IPS-20b (cell line): ENCODE measurements around the gene GARIN1A.
"Not testable (repeated sequence)": the region's sequence is repeated elsewhere in the genome, so short reads cannot be mapped to it uniquely, and the experiment has no call there.

Source experiments
- H3K27ac ChIP-seq: one replicate; pipeline ENCODE4 v1.5.1; 2013; ENCODE audit warnings: low read length
- H3K27me3 ChIP-seq: 2 replicates; pipeline ENCODE4 v1.6.1; 2013; ENCODE audit warnings: mild to moderate bottlenecking, low read length, inconsistent platforms; ENCODE audit not compliant: insufficient read depth
- H3K36me3 ChIP-seq: 2 replicates; pipeline ENCODE4 v1.6.1; 2013; ENCODE audit warnings: low read depth, mild to moderate bottlenecking, inconsistent platforms, low read length, moderate library complexity; ENCODE audit not compliant: insufficient read depth
- H3K4me1 ChIP-seq: 2 replicates; pipeline ENCODE4 v1.6.1; 2013; ENCODE audit warnings: mild to moderate bottlenecking, control low read depth, inconsistent platforms, low read length, moderate library complexity; ENCODE audit not compliant: insufficient read depth
- H3K4me3 ChIP-seq: 2 replicates; pipeline ENCODE4 v1.5.1; 2013; ENCODE audit warnings: mild to moderate bottlenecking, low read length, inconsistent platforms
- H3K9ac ChIP-seq: 2 replicates; pipeline ENCODE4 v1.6.1; 2013; ENCODE audit warnings: low read depth, mild to moderate bottlenecking, inconsistent platforms, low read length, moderate library complexity
- H3K9me3 ChIP-seq: 2 replicates; pipeline ENCODE4 v1.6.1; 2013; ENCODE audit warnings: mild to moderate bottlenecking, low read depth, low read length, inconsistent platforms; ENCODE audit not compliant: insufficient read depth

Gene GARIN1A

GRCh38 chr7:128687131-128687530 lies 15.0 kb downstream of the GARIN1A start:
- no peak overlapping the region for H3K27ac ChIP-seq
- no peaks in the 10 kb centered on the region for H3K9me3 ChIP-seq
- H3K4me1 ChIP-seq, result no peaks in the 10 kb centered on the region
- no peaks in the 10 kb centered on the region for H3K27me3 ChIP-seq
- H3K9ac ChIP-seq, result no peak overlapping the region
- no peaks in the 10 kb centered on the region for H3K36me3 ChIP-seq
- no peak overlapping the region for H3K4me3 ChIP-seq

- Histone ChIP-seq H3K27me3 (no peaks in the 10 kb centered on the region), H3K27ac (no peak overlapping the region), H3K4me1 (no peaks in the 10 kb centered on the region), H3K9me3 (no peaks in the 10 kb centered on the region), H3K36me3 (no peaks in the 10 kb centered on the region), H3K9ac (no peak overlapping the region), H3K4me3 (no peak overlapping the region)
Observed at GRCh38 chr7:128688492-128688891, 16.4 kb downstream of the GARIN1A start.

DNA sequence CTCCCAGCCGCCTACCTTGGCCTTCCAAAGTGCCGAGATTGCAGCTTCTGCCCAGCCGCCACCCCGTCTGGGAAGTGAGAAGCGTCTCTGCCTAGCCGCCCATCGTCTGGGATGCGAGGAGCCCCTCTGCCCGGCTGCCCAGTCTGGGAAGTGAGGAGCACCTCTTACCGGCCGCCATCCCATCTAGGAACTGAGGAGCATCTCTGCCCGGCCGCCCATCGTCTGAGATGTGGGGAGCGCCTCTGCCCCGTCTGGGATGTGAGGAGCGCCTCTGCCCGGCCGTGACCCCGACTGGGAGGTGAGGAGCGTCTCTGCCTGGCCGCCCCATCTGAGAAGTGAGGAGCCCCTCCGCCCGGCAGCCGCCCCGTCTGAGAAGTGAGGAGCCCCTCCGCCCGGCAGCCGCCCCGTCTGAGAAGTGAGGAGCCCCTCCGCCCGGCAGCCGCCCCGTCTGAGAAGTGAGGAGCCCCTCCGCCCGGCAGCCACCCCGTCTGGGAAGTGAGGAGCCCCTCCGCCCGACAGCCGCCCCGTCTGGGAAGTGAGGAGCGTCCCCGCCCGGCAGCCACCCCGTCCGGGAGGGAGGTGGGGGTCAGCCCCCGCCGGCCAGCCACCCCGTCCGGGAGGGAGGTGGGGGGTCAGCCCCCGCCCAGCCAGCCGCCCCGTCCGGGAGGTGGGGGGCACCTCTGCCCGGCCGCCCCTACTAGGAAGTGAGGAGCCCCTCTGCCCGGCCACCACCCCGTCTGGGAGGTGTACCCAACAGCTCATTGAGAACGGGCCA lies 17.3 kb downstream of the GARIN1A start:
- H3K9me3 ChIP-seq, H3K9ac ChIP-seq, H3K36me3 ChIP-seq, H3K27ac ChIP-seq, H3K4me1 ChIP-seq, H3K4me3 ChIP-seq, H3K27me3 ChIP-seq: not testable (repeated sequence)

DNA sequence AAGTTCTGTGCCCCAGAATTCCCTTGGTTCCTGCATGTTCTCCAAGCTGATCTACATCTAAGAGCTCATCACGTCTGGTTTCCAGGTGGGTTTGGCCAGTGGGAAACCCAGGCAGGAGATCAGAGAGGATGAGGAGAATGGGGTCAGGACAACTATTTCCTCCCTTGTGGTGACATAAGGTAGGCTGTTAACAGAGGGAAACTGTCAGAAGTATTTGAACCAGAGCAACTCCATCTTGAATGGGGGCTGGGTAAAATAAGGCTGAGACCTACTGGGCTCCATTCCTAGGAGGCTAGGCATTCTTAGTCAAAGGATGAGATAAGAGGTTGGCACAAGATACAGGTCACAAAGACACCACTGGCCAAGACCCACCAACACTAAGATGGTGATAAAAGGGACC lies 19.1 kb downstream of the GARIN1A start:
- no peaks in the 10 kb centered on the region for H3K9me3 ChIP-seq

DNA sequence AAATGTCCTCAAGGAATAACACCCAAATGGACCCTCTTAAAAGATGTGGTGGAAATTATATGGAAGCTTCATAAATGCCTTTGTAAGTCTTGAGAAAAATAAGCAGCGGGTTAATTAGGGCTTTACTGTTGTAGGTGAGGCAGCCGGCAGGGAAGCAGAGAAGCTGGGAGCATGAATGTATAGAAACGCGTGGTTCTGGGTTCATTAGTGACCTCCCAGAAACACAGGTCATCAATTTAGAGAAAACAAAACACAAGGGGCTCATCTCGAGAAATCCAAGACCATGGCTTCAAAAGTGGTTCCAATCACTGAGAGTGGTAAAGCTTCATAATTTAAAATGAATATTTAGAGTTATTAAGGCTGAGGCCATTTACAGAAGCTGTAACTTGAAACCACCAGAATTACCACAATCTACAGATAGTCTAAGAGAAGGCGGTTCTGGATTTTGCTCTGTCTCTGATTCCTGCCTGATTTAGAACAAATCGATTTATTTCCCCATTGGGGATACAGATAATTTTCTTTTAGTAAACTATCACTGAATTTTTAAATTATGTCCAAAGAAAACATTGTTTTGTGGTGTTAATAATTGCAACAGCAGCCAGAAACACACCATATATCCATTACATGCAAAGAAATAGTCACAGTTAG lies 20.7 kb downstream of the GARIN1A start:
- Histone ChIP-seq H3K4me3 (no peak overlapping the region), H3K9ac (no peak overlapping the region), H3K4me1 (peaks cover under 1% of the 10 kb centered on the region; the same call in 1 of the 2 replicates), H3K36me3 (no peaks in the 10 kb centered on the region), H3K27me3 (peaks cover 13% of the 10 kb centered on the region), H3K27ac (no peak overlapping the region), H3K9me3 (no peaks in the 10 kb centered on the region)

More for the DNA sequence above, 19.1 kb downstream of the GARIN1A start:
- H3K36me3 ChIP-seq, result no peaks in the 10 kb centered on the region
- no peak overlapping the region for H3K27ac ChIP-seq
- H3K4me1 ChIP-seq, result no peaks in the 10 kb centered on the region
- no peak overlapping the region for H3K4me3 ChIP-seq
- H3K9ac ChIP-seq, result no peak overlapping the region
- peaks cover 2% of the 10 kb centered on the region; the same call in 1 of the 2 replicates for H3K27me3 ChIP-seq

GRCh38 chr7:128693373-128694015 lies 21.4 kb downstream of the GARIN1A start:
- no peak overlapping the region for H3K9ac ChIP-seq
- H3K27me3 ChIP-seq, result peaks cover 20% of the 10 kb centered on the region
- H3K4me1 ChIP-seq, result peaks cover 5% of the 10 kb centered on the region; the same call in 1 of the 2 replicates
- H3K9me3 ChIP-seq, result no peaks in the 10 kb centered on the region
- no peaks in the 10 kb centered on the region for H3K36me3 ChIP-seq
- no peak overlapping the region for H3K27ac ChIP-seq
- no peak overlapping the region for H3K4me3 ChIP-seq

DNA sequence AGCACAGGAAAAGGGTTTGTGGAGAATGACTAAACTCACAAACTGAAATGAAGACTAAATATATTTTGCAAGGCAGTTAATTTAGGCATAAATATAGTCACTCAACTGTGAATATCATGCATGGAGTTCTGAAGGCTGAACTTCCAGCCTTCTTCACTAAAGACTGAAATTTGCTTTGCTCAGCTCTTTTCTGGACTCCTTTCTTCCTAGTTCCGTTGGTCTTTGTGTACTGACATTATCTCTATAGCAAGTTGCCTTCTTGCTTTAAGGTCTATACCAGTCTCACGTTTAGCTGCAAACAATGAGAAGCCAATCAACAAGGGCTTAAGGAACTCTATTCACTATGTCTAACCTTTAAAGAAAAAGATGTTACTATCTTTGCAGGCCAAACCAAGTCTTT lies 22.6 kb downstream of the GARIN1A start:
- Histone ChIP-seq H3K36me3 (no peaks in the 10 kb centered on the region), H3K27ac (no peak overlapping the region), H3K4me1 (peaks cover 11% of the 10 kb centered on the region; the same call in 1 of the 2 replicates), H3K9me3 (no peaks in the 10 kb centered on the region), H3K9ac (no peak overlapping the region), H3K4me3 (no peak overlapping the region), H3K27me3 (peaks cover 20% of the 10 kb centered on the region)

GRCh38 chr7:128697302-128697905 lies 25.3 kb downstream of the GARIN1A start:
- H3K9ac ChIP-seq, result peak overlapping the region; percentile 69; the same call in 1 of the 2 replicates

DNA sequence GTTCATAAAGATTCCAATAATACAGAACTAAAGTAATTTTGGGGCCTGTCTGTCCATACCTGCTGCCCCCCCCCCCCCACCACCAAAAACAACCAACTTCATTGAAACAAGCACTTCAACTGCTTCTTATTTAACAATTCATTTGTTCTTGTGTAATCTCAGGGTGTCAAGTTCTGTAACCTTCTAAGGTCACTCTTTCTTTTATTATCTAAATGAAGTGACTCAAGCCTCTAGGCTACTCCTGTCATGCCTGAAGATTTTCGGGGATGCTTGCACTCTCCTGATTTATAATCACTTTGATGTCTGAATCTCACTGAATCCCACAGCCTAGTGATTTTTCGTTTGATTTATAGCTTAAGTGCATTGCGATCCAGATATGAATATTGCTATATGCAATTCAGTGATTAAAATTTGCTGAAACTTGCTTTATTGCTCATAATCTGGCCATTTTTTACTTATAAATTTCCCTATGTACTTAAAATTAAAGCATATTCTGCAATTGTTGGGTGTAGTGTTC lies 27.2 kb downstream of the GARIN1A start:
- peaks cover 13% of the 10 kb centered on the region; the same call in 1 of the 2 replicates for H3K4me1 ChIP-seq
- H3K27ac ChIP-seq, result no peak overlapping the region
- peak overlapping the region; percentile 24; the same call in 1 of the 2 replicates for H3K4me3 ChIP-seq
- H3K9me3 ChIP-seq, result peaks cover 4% of the 10 kb centered on the region; the same call in 1 of the 2 replicates
- no peak overlapping the region for H3K9ac ChIP-seq
- H3K36me3 ChIP-seq, result no peaks in the 10 kb centered on the region
- peaks cover 20% of the 10 kb centered on the region for H3K27me3 ChIP-seq

More at GRCh38 chr7:128697302-128697905, 25.3 kb downstream of the GARIN1A start:
- H3K4me3 ChIP-seq, result peak overlapping the region; percentile 68
- H3K36me3 ChIP-seq, result no peaks in the 10 kb centered on the region
- H3K9me3 ChIP-seq, result peaks cover 4% of the 10 kb centered on the region; the same call in 1 of the 2 replicates
- peaks cover 20% of the 10 kb centered on the region for H3K27me3 ChIP-seq
- H3K4me1 ChIP-seq, result peaks cover 13% of the 10 kb centered on the region; the same call in 1 of the 2 replicates
- no peak overlapping the region for H3K27ac ChIP-seq

GRCh38 chr7:128699895-128700294 lies 27.8 kb downstream of the GARIN1A start:
- Histone ChIP-seq H3K36me3 (no peaks in the 10 kb centered on the region), H3K4me1 (peaks cover 16% of the 10 kb centered on the region; the same call in 1 of the 2 replicates), H3K9ac (no peak overlapping the region), H3K27me3 (peaks cover 20% of the 10 kb centered on the region), H3K9me3 (peaks cover 4% of the 10 kb centered on the region; the same call in 1 of the 2 replicates), H3K27ac (no peak overlapping the region), H3K4me3 (no peak overlapping the region)
